Activated CD4-positive, alpha-beta T cell treated with anti-CD3 and anti-CD28 coated beads for 4 hours (primary cell): ENCODE results near the gene DUSP11.
A peak's percentile ranks its signal among the peaks of the same experiment; 100 is the strongest.
"Not testable (repeated sequence)": the region's sequence is repeated elsewhere in the genome, so short reads cannot be mapped to it uniquely, and the experiment has no call there.

ENCODE experiments used
- DNase-seq, 2 donors: peaks; one replicate each; pipeline ENCODE4 v3.0.0-alpha.2; 2020

Gene DUSP11

DNA sequence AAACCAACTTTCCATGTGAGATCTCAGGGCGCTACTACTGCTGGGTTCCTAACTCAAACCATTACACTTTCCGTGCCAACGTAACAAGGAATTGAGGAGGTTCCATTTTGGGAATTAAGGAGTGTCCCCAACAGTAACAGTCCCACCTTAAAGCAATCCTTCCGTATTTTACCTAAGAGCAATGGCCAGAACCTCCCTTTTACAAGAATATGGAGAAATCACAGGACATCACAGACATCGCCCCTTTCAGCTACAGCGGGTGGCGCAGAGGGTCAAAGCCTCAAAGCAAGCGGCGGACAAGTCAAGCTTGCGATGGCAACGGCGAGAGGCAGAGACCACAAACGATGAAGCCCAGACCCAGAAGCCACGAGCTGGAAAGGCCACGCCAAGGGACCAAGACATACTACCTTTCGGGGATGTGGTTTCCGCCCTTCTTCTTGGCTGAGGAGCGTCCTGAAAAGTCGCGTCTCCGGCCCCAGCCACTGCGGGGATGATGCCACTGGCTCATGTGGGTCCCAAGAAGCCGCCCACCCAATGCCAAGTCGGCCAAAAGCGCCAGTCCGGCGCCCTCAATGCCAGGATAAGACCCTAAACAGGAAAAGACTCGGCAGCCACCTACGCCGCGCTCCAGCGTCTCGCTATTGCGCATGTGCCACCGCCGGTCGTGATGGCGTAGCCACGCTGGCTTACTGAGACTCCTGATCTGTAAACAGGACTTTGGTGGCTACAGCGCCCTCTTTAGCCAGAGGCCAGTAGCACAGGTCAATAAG is at the start of gene DUSP11:
TSS of gene DUSP11 (minus strand) at position 637 of the 770 bp plus-strand sequence. CDS start at position 508, 129 bp downstream.
- peak; percentile 91 to 98 for DNase-seq

DNA sequence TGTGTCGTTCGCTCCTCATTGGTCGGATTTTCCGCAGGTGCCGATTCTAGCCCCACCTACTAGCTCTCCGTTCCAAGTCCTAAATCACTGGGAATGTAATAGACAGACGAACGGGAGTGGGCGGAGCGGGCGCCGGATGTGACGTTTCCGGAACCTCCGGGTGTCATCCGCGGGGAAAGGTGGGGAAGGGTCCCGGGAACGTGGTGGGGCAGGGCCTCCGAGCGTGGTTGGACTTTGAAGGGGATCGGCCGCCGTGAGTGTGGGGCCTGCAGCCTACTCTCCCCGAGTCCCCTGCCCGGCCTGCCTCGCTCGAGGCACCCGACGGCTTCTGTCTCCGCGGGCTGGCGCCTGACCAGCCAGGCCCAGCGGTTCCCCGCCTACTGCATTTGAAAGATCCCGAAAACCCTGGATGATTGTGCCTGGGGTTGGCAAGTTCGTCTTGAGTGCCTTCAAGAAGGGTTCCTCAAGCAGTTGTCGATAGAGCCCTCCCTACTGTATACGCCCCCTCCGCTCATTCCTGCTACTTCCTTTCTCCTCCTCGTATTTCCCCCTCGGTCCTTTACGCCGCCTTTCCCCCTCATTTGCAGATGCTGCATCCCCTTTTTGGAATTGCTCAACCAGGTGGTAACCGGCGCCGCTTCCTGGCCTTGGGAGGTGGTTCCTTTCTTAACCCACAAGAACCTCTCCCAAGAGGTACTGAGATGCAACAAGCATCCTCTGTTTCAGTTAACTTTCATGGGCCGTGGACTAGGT is 49.1 kb upstream of the DUSP11 start, which contains the start of gene STAMBP:
TSS of gene STAMBP (plus strand) at position 144 of the 753 bp plus-strand sequence. CDS start 1,896 bp downstream, outside the sequence.
- DNase-seq: peak; percentile 87 to 92

DNA sequence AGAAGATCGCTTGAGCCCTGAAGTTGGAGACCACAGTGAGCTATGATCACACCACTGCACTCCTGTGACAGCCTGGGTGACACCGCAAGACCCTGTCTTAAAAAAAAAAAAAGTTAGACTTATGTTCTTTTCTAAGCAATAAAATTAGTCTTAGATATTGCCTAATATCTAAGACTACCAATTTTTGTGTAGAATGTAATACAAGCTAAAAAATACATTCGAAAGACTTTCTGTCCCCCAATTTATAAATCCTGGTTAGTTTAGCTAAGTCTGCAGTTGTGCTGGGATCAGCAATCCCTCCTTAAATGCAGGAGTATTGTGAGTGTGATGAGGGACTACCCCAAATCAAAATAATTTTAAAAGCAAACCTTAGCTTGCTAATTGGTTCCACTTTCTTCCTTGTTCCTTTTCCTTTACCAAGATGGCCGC is 48.5 kb upstream of the DUSP11 start:
- no peak for DNase-seq

DNA sequence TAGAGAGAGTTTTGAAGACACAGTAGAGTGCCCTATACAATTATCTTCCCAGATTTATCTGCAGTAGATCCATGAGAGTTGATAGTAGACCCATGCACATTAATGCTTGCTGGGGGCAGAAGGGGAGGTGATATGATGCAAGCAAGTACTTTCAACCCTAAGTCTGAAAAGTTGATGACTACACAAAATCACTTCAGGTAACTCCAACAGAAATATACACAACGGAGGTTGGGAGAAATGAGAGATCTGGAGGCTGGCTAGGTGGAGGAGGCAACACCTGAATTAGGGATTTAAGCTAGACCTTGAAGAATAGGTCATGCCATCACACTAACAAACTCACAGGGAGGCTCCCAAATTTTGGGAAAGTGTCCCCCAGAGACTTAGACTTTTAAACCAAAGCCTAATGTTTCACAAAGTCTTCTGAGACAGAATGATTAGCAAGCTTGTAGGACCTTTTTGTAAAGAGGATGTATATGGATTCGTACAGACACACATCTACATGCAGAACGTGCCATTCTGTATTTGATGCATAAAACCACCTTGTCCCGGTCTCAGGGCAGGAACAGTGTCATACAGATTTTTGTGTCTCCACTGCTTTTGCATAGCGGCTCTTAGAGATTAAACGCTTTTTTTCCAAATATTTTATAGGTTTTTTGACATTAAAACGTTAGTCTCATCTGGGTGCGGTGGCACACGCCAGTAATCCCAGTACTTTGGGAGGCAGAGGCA is 47.9 kb upstream of the DUSP11 start:
- no peak for DNase-seq

DNA sequence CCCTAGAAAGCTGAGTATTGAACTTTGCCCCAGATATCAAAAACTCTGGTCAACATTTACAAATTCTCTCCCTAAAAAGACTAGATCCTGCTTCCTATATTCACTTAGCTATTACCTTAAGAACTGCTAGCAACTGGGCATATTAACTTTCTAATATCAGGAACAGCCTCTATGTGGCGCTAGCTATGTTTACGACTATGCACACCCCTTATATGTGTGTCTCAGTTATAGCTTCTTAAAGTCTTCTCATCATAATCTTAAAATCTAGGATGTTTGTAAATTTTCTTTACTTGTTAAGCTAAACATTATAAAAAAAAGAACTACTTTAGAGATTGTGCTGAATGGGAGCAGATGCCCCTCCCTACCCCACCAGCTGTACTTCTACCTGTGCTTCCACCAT is 47.1 kb upstream of the DUSP11 start:
- DNase-seq: no peak

DNA sequence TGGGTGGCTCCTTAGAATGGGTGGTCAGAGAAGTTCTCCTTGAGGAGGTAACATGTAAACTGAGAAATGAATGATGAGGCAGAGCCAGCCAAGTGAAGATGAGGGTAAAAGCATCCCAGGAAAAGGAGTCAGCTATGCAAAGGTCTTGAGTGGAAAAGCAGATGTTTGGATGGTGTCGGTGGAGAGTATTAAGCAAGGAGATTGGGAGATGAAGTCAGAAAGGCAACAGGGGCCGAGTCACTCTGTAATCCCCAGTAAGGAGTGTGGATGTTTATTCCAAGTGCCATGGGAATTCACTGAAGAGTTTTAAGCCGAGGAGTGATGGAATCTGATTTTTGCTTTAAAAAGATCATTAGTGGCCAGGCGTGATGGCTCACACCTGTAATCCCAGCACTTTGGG is 45.5 kb upstream of the DUSP11 start:
- no peak for DNase-seq

DNA sequence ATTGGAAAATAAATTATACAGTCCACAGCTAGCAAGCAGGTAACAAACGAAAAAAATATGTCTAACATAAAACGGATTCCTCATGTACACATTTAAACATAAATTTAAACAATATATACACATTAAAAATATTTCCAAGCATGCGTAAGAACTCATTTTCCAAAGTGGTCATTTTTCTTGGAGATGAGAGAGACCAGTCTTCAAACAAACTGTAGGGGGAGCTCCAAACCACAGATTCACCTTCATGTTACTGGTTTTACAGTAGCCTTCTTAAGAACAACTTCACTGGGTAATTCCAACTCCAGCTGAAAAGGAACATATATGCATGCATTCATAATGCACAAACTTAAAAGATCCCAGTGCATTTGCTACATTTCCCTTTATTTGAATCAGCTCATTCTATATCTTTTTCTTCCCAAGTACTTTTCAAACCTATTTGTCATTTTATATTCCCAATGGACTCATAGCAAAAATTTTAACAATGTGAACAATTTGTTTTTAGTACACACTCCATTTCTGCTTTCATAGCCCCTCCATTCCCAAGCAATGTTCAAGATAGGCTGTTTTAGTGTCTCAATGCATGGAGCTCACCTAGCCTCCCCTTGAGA is 44.1 kb upstream of the DUSP11 start:
- DNase-seq: peak; percentile 22 to 49

DNA sequence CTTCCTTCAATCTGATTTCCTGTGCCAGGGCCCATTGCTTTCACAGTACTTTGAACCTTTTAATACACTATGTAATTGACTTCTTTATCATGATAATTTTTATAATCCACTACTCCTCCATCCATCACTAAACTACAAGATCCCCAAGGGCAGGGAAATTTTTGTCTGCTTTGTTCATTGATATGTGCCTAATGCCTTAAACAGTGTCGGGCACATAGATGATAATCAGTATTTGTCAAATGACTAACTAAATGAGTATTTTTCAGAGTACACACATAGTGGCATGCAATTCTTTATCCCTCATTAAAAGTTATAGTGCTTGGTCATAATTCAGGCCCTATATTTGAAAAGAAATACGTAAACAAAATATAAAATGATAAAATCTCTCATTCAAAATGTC is 43.5 kb upstream of the DUSP11 start:
- DNase-seq: no peak

DNA sequence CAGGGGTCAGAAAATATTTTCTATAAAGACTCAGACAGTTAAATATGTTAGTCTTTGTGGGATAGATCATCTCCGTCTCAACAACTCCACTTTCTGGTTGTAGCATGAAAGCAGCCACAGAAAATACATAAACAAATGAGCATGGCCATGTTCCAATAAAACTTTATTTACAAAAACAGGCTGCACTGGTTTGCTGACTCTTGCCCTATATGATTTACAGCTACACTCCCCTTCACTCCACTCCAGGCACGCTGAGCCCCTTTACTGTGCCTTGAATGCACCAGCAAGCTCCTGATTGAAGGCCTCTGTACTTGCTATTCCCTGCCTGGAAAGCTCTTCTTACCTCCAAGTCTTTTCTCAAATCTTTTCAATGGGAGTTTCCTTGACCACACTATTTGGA is 43.1 kb upstream of the DUSP11 start:
- DNase-seq: no peak

DNA sequence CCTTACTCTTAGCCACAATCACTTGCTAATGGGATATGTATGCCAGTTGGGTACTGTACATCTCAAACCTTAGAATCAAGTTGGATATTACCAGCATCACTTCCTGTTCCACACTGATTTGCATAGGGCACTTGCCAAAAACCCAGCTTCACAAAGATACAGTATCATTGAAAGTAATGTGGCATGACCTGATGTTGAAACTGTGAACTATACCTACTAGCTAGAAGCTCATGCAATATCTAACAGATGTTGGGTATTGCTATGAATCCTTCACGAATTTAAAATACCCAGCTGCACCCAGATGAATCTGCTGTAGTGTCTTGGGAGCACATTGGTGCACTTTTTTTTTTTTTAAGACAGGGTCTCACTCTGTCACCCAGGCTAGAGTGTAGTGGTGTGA is 42.4 kb upstream of the DUSP11 start:
- no peak for DNase-seq

DNA sequence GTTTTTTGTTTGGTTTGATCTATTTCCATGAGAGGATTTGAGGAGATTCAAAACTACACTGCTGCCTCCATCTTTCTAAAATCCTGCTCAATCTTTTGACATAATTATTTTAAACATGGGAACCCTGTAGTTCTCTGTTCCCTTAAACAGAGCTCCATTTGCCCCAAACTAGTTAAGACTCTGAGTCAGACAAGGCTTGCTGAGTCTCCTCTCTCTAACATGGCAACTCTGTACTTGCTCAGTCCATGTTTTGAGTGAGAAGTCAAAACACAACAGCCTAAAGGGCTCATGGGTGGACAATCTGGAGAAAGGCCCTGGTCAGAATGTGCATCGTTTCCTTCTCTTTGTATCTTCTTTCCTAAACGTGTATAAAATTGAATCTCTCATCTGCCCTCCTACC is 41.8 kb upstream of the DUSP11 start:
- no peak for DNase-seq

DNA sequence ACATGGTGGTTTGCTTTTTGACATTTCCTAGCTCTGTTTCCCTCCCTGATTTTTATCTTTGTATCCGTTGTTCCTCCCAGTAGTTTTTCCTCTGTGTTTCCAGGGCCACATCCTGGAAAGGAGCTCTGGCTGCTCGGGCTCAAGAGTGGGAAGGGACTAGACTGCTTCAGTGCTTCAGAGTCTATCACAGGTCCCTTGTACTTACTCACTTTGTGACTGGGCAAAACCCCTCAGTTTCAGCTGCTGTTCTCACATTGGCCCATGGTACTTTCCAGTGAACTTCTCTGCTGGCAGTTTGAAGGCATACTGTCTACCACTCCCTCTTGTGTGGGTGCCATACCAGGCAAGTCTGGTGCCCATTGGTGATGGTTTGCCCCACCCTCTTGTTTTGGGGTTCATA is 41.3 kb upstream of the DUSP11 start:
- no peak for DNase-seq

DNA sequence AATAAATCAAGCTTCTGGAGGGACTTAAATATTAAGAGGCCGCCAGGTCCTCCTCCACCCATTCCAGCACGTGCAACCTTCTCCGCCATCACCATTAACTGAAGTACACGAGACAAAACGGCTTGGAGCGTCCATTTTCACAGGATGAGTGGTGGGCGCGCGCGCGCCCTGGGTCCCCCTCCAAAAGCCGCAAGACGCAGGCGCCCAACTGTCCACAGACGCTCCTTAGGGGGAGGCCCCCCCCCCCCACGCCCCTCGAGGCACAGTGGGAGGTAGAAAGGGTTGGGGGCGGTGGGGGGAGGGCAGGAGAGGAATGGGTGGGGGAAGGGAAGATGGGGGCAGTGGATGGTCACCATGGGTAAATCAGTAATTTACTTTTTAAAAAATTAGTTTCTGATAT is 38.4 kb upstream of the DUSP11 start:
- no peak for DNase-seq

DNA sequence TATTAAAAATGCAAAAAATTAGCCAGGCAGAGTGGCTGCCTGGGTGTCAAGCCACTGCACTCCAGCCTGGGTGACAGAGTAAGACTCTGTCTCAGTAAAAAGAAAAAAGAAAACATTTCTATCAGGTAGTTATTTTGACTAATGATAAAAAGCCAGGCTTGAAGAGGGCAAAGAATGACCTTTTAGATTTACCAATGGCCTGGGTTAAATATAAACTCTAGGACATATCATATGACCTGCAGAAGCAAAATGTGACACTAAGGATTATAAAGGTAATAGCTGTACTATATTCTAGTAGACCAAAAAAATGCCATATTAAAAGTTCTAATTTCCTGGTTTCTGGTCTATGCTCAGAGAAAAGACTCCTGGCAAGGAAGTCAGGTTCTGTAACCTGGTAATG is 32.7 kb upstream of the DUSP11 start:
- DNase-seq: no peak

DNA sequence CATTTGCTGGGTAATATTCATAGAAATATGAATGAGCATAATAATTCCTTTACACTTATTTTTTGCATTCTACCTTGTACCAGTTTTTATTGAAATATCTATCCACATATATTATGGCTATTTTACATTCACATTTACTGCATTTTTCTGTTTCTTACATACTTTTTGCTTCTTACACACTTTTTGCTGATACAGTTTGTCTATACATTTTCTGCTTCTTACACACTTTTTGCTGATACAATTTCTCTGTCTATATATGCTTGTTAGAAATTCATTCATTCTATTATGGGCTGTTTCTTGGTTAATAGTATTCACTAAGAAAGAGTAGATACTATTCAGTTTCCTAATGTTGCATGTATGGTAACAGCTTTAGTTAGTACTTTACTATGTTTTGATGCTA is 32.0 kb upstream of the DUSP11 start:
- no peak for DNase-seq

DNA sequence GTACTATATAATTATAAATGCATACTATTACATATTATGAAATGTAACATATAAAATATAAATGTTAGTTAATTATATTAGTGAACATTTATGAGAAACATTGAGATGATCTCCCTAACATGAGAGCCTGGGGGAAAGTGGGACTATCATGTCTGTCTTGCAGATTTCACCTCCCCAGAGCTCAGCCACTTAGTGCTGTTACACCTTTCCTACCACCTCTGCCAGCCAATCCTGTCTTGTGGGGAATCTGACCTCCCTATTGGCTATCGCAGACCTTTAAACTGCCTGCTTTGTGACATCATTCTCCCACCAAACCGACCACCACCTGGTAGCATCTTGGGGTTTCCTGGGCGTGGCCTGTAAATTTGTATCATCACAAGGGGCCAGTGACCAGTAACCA is 4.0 kb upstream of the DUSP11 start, which contains the start of gene C2orf78:
TSS of gene C2orf78 (plus strand) at position 301 of the 400 bp plus-strand sequence. CDS start 127 bp downstream, outside the sequence.
- not testable (repeated sequence) for DNase-seq

DNA sequence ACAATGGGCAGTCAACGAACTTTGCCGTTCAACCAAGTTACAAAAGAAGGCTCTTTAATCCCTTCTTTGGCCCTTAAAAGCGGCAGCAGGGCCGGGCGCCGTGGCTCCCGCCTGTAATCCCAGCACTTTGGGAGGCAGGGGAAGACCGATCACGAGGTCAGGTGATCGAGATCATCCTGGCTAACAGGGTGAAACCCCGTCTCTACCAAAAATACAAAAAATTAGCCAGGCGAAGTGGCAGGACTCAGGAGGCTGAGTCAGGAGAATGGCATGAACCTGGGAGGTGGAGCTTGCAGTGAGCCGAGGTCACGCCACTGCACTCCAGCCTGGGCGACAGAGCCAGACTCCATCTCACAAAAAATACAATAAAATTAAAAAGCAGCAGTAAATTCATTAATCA is 3.5 kb upstream of the DUSP11 start:
- DNase-seq: not testable (repeated sequence)

DNA sequence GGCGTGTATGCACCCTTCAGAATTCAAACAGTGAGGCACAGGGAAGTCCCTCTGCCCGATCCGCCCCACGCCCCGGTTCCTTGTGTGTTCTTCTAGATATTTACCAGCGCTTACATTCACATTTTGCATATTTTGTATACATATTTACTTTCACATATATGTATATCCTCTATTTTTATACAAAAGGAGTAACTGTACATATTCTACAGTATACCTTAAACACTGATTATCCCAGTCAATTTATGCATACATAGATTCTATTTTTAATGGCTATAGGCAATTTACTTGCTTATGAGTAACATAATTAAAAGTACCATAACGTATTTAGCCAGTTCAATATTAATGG is 307 bp upstream of the DUSP11 start:
- DNase-seq: no peak

DNA sequence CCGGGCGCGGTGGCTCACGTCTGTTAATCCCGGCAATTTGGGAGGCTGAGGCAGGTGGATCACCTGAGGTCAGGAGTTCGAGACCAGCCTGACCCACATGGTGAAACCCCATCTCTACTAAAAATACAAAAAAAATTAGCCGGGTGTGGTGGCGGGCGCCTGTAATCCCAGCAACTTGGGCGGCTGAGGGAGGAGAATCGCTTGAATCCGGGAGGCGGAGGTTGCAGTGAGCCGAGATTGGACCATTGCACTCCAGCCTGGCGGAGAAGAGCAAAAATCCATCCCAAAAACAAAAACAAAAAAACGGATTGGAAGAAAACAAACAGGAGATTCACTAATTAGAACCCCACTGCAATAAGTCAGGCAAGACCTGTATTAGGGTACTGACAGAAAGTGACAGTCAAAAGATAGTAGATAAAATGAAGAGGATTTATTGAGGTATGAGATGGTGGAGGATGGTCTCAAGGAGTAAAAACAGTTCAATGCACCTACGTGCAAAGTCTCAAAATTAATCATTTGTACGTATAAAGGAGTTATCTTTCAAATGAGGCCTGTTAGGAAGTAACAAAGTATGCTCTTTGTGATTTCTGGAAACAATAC is 936 bp downstream of the DUSP11 start:
- not testable (repeated sequence) for DNase-seq

DNA sequence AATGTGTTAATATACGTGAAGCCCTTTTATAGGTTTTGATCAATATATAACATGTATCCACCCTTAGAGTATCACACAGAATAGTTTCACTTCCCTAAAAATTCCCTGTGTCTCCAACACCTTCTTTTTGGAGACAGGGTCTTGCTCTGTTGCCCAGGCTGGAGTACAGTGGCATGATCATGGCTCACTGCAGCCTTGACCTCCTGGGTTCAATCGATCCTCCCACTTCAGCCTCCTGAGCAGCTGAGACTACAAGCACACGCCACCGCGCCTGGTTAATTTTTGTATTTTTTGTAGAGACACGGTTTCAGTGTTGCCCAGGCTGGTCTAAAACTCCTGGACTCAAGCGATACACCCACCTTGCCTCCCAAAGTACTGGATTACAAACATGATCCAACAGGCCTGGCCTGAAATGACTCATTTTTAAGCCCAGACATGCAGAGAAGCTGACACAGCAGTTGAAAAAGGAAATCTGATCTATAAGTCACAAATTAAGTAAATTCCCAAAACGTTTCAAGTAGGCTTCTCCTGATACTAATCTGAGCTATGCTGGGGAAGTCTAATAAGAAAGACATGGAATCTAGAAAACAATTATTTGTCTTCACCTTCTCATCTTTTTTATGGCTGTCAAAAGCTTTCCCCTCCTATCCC is 2.9 kb downstream of the DUSP11 start:
- DNase-seq: no peak

DNA sequence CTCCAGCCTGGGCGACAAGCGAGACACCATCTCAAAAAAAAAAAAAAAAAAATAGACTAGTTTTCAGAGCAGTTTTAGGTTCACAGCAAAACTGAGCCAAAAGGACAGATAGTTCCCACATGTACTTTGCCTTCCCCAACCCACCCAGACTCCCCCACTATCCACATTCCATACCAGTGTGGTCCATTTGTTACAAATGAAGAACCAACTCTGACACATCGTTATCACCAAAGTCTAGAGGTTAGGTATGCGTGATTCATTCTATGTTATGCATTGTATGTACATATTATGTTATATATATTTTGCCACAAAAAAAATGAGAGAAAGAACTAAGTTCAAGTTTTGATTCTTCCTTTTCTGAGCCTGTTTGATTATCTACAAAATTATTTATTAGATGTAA is 3.5 kb downstream of the DUSP11 start:
- DNase-seq: no peak

DNA sequence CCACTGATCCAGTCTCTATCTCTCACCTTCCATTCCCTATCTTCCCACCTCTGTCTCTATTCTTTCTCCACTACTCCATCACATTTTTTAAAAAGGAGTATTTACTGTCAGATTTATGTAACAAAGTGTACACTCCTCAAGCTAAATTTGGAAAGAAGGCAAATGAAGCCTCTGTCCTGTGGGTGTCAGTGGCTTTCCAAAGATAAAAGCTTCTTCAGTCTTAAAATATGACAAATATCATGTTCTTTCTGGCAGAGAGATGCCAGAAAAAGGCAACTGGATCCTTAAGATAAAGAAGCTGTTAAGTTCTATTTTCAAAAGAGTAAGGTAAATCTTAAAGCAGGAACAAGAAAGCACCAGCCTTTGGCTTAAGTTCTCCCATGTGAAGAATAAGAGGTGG is 7.1 kb downstream of the DUSP11 start:
- DNase-seq: no peak
